DMS53 (cell line): ENCODE data around the gene CREB3L2.
"Not testable (repeated sequence)": the region's sequence is repeated elsewhere in the genome, so short reads cannot be mapped to it uniquely, and the experiment has no call there.

Experiments
- DNase-seq: peaks from one replicate; lab custom pipeline; 2025; lab: John Stamatoyannopoulos, UW

CREB3L2 gene

DNA sequence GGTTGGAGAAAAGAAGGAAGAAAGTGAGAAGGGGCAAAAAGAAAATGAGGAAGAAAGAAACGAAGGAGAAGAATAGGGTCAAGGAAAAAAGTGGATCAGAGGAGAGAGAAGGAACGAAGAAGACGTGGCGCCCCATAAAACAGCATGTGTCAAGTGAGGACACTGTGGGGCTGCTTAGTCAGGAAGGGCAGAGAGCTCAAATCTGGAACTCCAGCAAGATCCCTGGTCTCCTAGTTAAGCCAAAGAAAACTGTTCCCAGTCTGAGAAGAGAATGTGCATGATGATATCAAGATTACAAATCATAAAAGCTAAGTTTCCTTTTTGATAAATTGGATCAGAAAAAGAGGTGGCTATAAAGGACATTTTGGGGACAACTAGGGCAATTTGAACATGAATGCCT lies 33.0 kb downstream of the CREB3L2 start:
- DNase-seq, result no peak

DNA sequence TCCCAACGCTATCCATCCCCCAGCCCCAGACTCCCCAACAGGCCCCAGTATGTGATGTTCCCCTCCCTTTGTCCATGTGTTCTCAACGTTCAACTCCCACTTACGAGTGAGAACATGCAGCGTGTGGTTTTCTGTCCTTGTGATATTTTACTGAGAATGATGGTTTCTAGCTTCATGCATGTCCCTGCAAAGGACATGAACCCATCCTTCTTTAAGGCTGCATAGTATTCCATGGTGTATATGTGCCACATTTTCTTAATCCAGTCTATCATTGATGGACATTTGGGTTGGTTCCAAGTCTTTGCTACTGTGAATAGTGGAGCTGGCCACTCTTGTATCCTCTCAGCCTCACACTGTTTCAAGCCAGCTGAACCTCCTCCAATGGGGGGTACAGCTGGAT lies 33.5 kb downstream of the CREB3L2 start:
- not testable (repeated sequence) for DNase-seq

DNA sequence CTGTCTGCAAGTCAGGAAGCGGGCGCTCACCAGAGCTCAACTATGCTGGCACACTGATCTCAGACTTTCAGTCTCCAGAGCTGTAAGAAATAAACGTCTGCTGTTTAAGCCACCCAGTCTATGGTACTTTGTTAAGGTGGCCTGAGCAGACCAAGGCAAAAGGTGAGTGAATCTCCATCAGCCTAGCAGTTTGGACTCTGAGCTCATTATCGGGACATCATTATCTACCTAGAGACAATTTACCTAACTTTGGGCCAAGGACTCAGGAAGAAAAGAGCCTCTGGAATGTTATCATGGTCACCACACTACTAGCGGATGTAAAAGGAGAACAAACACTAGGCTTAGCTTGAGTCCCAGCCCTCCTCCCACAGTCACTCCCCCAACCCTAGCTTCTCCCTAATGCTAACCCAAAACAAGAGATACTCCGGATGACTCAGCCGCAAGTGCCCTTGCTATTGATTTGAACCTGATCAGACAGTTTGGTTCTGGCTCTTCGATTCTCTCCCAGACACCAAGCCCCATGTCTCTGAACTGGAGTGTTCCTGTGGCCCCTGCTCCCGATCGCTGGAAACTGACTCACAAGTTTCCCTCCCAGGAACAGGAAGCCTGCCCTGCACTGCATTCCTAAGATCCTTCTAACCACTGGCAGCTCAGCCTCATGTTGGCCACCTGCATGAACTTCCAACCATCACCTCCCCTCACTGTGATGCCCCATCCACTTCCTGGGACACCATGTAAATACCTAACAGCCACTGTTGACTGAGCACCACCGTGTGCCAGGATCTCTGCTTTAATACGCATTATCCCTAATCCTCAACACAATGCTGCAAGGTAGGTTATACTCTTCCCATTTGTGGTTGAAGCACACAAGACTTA lies 34.5 kb downstream of the CREB3L2 start:
- no peak for DNase-seq

DNA sequence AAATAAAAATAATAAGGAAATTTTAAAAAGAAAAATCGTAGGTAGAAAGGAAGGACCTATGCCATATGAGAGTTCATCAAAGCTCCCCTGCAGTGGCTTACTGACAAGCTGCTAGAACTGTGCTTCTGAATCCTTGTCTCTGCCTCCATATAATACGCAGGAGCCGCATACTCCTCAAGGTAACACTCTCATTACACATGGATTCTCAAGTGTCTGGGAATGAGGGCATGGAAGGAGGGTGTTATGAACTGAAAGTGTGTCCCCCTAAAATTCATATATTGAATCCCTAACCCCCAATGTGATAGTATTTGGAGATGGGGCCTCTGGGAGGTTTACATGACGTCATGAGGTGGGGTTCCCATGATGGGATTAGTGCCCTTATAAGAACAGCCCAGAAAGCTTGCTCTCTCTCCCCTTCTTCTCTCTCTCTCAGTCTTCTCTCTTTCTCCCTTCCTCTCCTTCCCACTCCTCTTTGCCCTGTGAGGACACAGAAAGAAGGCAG lies 35.2 kb downstream of the CREB3L2 start:
- no peak for DNase-seq

DNA sequence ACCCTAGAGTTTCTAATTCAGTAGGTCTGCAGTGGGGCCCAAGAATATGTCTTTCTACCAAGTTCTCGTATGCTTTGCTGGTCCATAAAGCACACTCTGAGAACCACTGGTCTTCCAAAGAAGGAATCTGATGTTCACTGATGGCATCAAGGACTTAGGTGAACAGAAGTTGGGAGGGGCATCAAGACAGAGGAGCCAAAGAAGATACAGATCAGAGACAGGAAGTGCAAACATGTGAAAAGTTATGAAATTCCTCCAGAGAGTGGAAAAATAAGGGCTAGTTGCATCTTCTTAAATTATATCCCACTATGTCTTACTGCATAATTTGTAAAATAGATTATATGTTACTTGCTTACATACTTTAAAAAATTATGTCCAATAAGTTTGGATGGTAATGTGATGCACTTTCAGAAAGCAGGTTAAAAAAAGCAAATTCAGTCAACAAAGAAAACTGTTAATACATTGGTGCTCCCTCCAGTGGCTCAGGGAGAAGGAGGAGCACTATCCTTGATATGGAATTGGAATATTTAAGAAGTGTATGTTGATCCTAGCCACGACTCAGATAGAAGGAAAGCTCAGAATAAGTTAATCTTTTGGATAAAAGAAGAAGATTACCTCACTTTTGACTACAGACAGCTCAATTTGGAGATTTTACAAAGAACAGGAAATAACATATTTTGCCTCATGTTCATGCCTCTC lies 35.8 kb downstream of the CREB3L2 start:
- DNase-seq, result no peak

DNA sequence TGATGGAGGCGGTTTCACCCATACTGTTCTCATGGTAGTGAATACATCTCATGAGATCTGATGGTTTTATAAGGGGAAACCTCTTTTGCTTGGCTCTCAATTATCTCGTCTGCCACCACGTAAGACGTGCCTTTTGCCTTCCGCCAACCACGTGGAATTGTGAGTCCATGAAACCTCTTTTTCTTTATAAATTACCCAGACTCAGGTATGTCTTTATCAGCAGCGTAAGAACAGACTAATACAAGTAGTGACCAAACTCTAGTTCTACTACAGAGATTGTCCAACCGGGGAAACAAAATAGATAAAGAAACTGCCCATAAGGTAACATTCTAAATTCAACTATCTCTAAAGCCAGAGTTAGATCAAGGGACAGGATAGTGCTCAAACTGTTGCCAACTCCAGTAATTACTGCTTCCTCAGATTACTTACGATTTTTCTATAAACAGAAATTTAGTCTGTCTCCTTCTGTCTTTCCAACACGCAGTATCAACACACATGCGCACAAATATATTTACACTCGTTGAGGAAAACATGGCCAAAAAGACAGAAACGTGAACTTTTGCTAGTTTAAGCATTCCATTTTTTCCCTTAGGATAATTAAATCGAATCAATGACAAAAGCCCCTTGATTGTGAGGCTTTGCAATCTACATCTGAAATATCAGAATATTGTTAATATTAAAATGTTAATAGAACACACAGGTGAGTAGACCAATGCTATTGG lies 36.9 kb downstream of the CREB3L2 start:
- DNase-seq, result no peak

DNA sequence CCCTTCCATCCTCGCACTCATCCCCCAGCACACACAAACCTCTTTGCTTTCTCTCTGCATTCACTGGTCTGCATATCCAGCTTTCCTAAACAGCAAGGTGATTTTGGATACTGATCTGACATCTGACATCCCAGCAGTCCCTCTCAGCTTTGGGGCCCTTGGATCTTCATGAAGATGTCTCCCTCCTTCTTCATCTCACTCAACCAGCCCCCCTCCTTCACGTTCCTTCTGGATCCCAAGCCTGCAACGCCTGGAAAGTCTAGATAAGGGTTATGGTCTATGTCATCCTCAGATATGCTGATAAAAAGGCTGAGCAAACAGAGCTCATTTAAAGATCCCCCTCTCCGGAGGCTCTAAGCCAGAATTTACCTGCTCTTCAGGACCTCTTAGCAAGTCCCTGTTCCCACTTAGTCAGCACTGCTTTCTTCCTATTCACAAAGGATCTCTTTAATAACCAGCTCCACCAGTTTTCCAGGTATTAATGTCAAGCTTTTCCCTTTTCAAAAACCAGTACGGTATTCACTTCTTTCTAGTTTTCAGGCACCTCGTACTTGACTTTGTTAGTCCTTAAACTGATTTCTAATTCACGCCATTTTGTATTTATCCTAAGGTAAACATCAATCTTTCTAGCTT lies 38.9 kb downstream of the CREB3L2 start:
- peak; percentile 84 for DNase-seq

DNA sequence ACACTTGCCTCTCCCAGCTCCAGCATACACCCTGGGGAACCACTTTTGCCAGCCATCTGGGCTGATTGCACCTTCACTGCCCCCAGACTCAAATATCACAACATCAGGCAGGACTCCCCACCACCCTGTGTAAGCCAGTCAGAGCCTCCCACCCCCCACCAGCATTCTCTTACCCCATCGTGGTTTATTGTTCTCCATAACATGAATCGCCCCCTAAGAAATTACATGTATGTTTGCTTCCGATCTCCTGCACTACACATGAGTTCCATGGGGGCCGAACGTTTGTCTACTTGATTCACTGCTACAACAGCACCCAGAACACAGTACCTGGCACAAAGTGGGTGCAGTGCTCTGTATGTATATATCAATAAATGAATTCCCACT lies 39.4 kb downstream of the CREB3L2 start:
- no peak for DNase-seq

DNA sequence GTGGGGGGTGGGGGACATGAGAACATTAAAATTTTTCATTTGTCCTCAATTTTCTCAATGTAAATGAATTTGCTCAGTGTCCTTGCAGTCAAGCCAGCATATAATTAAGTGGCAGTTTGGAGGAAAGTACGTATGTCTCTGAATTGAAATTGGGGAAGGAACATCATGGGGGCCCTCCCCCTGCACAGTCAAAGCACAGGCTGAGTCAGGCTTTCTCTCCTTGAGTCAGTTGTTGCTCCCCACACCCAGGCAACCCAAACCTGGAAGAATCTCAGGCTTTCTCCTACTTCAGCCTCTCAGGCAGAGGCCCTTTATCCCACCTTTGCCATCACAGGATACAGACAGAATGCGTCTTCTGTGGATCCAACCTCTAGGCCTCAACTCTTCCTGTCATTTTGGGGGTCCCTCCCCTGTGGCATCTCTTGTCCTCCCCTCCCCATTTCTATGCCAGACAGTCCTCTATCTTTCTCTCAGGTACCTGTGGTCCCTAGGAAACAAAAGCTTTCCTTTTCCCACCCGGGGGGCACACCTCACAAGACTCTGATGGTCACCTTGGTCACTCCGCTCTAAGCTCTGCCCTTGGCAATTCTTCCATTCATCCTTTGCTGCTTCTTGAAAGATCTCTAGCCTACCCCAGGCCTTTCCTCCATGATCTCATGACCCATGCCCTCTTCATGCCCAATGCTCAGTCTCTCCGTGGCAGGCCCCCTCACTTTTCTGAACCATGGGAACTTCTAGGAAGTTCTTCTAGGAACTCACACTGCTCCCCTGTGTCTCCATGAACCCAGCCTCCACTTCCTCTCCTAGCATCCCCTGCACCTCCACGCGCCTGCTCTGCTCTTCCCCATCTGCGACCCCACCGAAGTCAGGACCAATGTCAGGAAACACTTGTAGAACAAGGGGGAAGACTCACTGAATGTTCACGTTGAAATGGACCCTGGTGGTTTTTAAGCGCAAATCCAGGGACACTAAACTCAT lies 40.4 kb downstream of the CREB3L2 start:
- DNase-seq, result no peak

DNA sequence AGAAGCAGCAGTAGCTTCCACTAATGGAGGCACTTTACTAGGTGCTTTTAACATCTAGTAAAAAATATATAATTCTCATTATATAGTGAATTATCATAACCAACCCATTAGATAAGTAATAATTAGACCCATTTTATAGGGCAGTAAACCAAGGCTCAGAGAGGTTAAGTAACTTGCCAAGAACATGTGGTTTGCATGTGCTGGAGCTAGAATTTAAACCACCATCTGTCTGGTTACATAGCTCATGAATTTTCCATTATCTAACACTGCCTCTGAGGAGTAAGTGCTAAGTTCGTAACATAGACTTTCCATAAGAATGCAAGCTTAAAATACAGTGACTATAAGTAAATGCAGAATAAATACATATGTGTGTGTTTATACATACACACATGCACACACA lies 41.9 kb downstream of the CREB3L2 start:
- no peak for DNase-seq

DNA sequence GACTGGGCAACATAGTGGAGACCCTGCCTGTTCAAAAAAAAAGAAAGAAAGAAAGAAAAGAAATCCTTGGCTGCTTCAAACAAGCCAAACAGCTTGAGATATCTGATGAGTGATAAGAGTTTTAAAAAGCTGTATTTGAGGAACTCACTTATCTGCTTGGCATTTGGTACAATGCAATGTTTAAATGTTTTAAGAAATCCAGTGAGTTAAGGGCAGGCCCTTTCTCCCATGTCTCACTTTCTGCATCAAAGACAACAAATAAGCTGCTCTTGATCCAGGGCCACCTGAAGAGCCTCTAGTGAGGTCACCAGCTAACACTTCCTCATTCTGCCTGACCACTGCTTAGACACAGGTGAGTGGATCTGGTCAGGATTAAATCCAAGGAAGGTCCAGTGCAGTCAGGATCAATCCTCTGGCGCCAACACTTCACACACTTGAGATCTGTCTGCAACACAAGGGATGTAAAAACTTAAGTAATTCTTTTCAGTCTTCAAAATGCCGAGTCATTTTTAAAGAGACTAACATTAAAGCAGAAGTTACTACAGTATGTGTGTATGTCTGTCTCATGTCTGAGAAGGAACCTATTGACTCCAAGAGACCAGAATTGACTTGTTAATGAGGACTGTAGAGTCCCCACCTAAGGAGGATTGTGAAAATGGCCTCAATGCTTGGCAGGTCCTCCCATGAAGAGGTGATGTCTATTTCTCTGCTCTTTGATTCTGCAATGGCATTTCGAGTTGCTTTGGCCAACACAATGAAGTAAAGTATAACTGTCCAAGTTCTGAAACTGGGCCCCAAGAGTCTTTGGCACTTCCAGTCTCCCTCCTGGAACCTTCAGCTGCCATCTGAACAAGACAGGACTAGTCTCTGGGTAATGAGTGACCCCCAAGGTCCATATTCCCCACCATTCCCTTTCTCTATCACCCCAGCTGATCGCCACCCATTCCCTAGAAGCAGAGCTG lies 43.1 kb downstream of the CREB3L2 start:
- DNase-seq, result peak; percentile 95

DNA sequence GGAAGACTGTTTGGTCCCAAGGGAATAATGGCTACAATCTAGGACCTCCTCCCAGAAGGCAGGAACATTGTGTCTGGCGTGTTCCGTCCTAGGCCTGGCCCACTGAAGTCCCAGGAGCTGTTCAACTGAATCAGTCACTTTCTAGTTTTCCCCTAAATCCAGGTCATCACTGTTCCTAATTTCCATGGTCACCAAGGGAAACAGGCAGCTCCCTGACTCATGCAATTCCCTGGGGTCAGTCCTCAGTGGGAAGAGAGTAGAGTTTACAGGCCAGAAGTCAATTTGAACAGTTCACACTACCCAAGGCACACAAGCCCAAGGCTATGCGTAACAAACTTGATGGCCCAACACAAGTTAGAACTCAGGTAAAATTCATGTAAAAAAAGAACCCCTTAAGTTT lies 44.0 kb downstream of the CREB3L2 start:
- peak; percentile 24 for DNase-seq

DNA sequence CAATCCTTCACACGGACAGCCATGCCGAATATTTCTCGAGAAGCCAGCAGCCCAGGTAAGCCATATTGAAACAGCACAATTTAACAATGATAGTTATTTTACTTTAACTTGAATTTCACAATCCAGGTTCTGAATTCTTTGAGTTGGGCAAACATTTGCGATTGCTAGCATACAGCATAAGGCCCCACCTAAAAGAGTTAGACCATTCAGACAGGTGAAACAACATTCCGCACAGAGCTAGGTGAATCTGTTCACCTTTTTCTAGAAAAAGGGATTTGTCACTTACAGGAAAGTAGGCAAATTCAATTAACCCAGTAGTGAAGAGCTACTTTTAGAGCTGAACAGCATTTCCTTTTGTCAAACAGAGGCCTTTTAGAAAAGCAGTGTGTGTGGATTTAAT lies 45.3 kb downstream of the CREB3L2 start:
- no peak for DNase-seq

DNA sequence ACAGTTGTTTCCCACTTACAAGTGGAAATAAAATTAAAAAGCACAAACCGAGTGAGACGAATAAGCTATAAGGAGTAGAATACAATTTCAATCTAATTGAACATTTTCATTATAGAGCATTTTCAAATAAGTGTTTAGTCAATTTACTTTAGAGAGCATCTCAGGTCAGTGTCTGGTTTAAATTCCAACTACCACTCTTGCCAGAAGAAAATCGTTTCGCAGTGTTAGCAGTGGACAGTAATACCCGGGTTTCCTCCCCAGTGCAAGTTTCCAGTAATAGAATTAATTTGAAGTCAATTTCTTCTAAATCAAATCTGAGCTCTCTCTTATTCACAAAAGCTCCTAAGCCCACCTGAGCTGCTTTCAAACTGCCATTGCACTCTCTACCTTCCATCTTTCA lies 45.7 kb downstream of the CREB3L2 start:
- DNase-seq, result no peak

DNA sequence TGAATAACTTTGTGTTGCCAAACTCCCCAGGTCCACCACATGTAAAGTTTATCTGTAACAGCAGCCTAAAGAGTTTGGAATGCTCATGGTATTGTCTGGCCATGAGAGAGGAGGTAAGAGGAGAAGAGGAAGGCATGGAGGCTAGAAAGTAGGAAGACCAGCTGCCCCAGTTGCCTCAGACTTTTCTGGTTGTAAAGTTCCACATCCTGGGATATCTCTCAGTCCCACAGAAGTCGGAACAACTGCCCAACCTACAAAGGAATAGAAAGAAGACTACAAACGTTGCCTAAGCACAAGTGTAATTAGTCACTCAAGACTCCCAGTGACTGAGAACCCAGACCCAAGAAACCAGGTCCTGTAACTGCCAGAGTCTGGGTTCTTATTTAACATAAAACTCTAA lies 47.3 kb downstream of the CREB3L2 start:
- peak; percentile 60 for DNase-seq

DNA sequence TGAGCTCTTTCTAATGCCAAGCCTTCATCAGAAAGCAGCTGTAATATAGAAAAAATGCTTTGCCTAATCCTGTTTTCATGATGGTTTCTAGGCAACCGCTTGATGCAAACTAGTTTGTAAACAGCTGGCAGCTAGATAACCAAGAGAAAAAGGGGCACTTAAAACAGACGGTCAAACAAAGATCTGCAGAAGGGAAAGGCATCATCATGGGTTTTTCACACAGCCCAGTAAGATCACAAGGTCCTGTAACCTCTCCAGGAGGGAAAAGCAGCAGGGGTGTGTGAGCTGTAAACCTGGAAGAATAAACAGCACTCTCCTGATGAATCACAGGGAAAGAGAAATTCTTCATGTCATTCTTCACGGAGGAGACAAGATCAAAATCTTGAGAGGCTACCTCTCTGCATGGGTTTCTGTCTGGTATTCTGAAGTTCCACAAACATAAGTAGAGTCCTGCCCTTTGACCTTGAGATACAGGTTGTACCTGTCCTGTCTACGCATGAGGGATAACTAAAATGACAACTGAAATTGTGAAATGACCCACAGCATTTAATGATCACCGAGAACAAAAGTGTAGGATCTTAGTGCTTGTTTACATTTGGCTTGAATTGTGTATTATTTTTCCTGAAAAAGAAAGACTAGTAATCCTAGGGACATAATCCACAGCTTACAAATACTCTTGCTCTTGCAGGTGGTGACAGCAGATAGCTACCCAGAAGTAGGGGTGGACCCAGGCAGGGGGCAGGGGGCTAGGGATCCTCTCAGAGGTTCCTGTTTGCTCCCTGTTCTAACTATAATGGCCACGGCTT lies 48.0 kb downstream of the CREB3L2 start:
- DNase-seq, result peak; percentile 97

DNA sequence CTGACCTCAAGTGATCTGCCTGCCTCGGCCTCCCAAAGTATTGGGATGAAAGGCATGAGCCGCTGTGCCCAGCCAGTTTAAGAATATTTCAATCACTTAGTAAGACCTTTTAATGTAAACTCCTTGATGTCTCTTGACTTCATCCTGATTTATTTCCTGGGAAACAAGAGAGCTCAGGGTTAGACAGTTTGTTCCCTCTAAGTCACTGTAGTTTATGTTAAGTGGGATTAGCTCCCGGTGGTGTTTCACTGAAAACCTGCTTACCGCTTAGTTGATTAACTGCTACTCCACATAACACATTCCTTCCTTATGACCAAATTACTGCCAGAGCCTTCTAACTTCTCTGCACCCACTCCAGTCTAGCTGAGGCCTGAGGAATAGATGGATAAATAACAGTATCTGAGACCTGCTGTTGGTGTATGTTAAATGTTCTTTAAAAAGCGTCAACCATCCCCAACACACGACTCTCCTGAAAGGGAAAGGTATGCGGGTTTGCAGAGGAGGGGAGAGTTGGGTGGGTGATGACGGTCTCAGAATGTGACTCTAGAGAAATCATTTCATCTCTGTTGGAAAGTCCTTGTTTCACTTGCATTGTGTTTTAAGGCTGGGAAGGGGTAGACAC lies 48.7 kb downstream of the CREB3L2 start:
- peak; percentile 68 for DNase-seq

DNA sequence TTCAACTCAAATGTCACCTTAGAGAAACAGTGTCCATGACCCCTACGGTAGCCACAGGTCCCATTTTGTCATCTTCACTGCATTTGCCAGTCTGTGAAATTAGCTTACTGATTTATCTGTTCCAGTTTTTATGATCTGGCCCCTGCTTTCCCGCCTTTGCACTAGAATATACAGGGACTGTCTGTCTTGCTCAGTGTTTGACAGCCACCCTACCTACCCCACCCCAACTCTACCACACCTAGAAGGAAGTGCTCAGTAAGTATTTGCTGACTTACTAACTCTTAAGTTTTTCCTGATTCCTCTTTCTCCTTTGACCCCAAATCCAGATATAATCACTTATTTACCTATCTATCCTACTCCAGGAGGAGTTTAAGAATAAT lies 49.5 kb downstream of the CREB3L2 start:
- no peak for DNase-seq
